ENCODE results near the gene NKAIN1.

- no peak for TF ChIP-seq CTCF (conservative IDR thresholded peaks at IDR 0.05)
- no peak for TF ChIP-seq ZFX (IDR thresholded peaks at IDR 0.05)
Observed at GRCh38 chr1:31183126-31183525, 56.6 kb downstream of the NKAIN1 start.

Data from C4-2B (cell line).